PC-3 (cell line): ENCODE results near the gene RND2.

Experiments
- EZH2 ChIP-seq: fragments of 300-600 bp; sonication (generic); IDR thresholded peaks from one replicate; pipeline ENCODE4 v1.6.1; 2017; ENCODE audit warnings: antibody characterized with exemption, mild to moderate bottlenecking, low read length; ENCODE audit not compliant: unreplicated experiment
- TF ChIP-seq, protein P1 (sequence below): fragments of 300-600 bp; sonication (generic); conservative IDR thresholded peaks from 2 replicates; pipeline ENCODE4 v1.5.1; 2017; ENCODE audit warnings: antibody characterized with exemption, low read depth, mild to moderate bottlenecking, low read length

DNA sequence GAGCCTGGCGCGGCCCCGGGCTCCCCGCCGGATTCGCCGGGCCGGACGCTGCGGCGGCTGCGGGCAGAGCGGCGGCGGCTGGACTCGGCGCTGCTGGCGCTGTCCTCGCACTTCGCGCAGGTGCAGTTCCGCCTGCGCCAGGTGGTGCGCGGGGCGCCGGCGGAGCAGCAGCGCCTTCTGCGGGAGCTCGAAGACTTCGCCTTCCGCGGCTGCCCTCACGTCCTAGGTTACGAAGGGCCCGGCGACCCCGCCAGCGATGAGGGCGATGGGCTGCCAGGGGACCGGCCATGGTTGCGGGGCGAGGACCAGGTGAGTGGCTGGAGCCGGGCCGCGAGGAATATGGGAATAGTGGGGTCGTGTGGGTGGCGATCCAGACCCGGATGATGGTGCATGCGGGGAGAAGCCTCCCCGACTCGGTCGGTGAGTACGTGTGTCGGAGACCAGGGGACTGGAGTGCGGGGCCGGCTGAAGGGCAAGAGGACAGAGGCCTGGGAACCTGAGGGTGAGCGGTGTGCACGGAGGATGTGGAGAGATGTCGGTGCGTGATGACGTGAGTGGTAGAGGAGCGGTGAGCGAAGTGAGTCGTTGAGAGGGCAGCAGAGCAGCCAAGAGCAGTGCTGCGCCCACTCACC is 44.1 kb upstream of the RND2 start:
- TF ChIP-seq, protein P1, sequence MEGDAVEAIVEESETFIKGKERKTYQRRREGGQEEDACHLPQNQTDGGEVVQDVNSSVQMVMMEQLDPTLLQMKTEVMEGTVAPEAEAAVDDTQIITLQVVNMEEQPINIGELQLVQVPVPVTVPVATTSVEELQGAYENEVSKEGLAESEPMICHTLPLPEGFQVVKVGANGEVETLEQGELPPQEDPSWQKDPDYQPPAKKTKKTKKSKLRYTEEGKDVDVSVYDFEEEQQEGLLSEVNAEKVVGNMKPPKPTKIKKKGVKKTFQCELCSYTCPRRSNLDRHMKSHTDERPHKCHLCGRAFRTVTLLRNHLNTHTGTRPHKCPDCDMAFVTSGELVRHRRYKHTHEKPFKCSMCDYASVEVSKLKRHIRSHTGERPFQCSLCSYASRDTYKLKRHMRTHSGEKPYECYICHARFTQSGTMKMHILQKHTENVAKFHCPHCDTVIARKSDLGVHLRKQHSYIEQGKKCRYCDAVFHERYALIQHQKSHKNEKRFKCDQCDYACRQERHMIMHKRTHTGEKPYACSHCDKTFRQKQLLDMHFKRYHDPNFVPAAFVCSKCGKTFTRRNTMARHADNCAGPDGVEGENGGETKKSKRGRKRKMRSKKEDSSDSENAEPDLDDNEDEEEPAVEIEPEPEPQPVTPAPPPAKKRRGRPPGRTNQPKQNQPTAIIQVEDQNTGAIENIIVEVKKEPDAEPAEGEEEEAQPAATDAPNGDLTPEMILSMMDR: no peak
- TF ChIP-seq EZH2: no peak
